Measurements from ENCODE around the gene MYMK. TPM values are rescaled to one million over a fixed set of nuclear protein-coding genes. Genes with fewer than 3 reads are reported as not detected.

The MYMK gene
- polyA plus RNA-seq, 1 donor, result 0.13 TPM

DNA sequence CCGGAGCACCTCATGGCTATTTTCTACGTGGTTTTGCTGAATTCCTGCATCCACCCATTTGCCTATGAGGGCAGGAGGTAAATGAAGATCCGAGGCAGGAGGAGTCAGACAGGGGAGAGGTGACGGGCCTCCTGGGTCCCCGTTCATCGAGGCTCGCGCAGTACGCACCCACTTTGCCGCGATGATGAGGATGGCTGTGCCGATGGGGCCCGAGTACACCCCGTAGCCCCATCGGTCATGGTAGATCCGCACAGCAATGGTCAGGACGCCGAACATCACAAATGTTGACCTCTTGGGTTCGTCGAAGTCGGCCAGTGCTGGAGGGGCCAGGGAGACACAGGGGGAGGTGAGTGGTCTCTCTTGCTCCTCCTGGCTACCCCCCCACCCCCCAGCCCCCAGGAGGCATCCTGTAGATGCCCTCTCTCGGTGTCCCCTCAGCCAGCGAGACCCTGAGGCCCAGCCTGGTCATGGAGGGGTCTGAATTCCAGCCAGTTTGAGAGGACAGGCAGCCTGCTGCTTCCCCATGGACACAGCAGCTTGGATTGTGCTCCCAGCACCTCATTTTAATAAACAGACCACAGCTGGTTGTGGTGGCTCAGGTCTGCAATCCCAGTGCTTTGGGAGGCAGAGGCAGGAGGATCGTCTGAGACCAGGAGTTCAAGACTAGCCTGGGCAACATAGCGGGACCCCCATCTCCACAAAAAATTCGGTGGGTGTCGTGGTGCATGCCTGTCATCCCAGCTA, 5.9 kb downstream of the MYMK start:
- DNase-seq, result no peak
- H3K4me1 ChIP-seq (ENCODE audit: control insufficient read depth, insufficient read depth, low read length), result no peaks in the 10 kb centered on the region
- 80% methylated on average over 2 of the region's 27 CpGs for WGBS (ENCODE audit: insufficient coverage, low lambda C conversion rate)
- H3K27ac ChIP-seq (ENCODE audit: low read length), result no peak overlapping the region
- no peaks in the 10 kb centered on the region for H3K36me3 ChIP-seq (ENCODE audit: control insufficient read depth, insufficient read depth, low read length)
- H3K9me3 ChIP-seq (ENCODE audit: control insufficient read depth, low read depth, low read length), result no peaks in the 10 kb centered on the region
- H3K4me3 ChIP-seq (ENCODE audit: low read length), result no peak overlapping the region
- H3K27me3 ChIP-seq (ENCODE audit: control insufficient read depth, insufficient read depth, low read length), result no peaks in the 10 kb centered on the region

DNA sequence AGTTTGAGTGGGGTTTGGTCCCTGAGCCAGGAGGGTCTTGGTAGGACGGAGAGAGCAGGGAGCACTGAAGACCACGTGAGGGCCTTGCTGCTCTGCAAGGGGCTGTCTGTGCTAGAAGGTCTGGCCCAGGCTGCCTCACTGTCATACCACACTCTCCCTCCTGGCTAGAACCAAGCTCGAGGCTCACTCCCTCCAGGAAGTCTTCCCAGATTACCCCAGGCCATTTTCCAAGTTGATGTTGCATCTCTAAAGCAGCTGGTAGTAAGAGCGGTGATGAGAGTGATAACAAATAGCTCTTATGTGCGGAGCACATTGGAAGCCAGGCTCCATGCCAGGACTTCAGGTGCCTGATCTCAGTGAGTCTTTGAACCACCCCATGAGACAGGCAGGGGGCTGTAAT, 6.6 kb downstream of the MYMK start:
- Histone ChIP-seq H3K4me1 (ENCODE audit: control insufficient read depth, insufficient read depth, low read length) (no peaks in the 10 kb centered on the region), H3K36me3 (ENCODE audit: control insufficient read depth, insufficient read depth, low read length) (no peaks in the 10 kb centered on the region), H3K27ac (ENCODE audit: low read length) (no peak overlapping the region), H3K27me3 (ENCODE audit: control insufficient read depth, insufficient read depth, low read length) (no peaks in the 10 kb centered on the region), H3K4me3 (ENCODE audit: low read length) (no peak overlapping the region), H3K9me3 (ENCODE audit: control insufficient read depth, low read depth, low read length) (no peaks in the 10 kb centered on the region)
- no CpG with 5 or more reads among the region's 5 CpGs for WGBS (ENCODE audit: insufficient coverage, low lambda C conversion rate)
- no peak for DNase-seq

DNA sequence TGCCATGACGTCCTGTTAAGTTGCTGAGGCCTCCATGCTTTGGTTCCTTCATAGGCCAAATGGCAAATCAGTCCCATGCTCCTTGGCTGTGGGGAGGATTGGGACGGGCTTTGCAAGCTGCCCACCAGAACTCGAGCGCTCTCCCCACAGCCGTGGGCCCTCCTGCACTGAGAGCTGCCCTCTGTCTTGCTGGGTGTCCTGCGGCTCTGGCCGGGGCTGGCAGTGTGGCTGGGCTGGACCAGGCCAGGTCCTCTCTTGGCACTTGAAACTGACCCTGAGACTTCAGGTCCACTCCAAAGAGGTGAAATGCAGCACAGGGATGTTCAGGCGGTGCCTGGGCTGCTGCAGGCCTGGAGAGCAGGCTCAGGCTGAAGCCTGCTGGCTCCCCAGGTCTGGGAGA, 7.0 kb downstream of the MYMK start:
- no peaks in the 10 kb centered on the region for H3K27me3 ChIP-seq (ENCODE audit: control insufficient read depth, insufficient read depth, low read length)
- DNase-seq, result no peak
- H3K27ac ChIP-seq (ENCODE audit: low read length), result no peak overlapping the region
- H3K4me3 ChIP-seq (ENCODE audit: low read length), result no peak overlapping the region
- H3K36me3 ChIP-seq (ENCODE audit: control insufficient read depth, insufficient read depth, low read length), result no peaks in the 10 kb centered on the region
- no peaks in the 10 kb centered on the region for H3K9me3 ChIP-seq (ENCODE audit: control insufficient read depth, low read depth, low read length)
- no peaks in the 10 kb centered on the region for H3K4me1 ChIP-seq (ENCODE audit: control insufficient read depth, insufficient read depth, low read length)
- WGBS (ENCODE audit: insufficient coverage, low lambda C conversion rate), result no CpG with 5 or more reads among the region's 8 CpGs

- DNase-seq, result no peak
- no peak overlapping the region for H3K27ac ChIP-seq (ENCODE audit: low read length)
- H3K9me3 ChIP-seq (ENCODE audit: control insufficient read depth, low read depth, low read length), result no peaks in the 10 kb centered on the region
- no peaks in the 10 kb centered on the region for H3K4me1 ChIP-seq (ENCODE audit: control insufficient read depth, insufficient read depth, low read length)
- no peak overlapping the region for H3K4me3 ChIP-seq (ENCODE audit: low read length)
- no CpG with 5 or more reads among the region's 9 CpGs for WGBS (ENCODE audit: insufficient coverage, low lambda C conversion rate)
- H3K36me3 ChIP-seq (ENCODE audit: control insufficient read depth, insufficient read depth, low read length), result no peaks in the 10 kb centered on the region
- no peaks in the 10 kb centered on the region for H3K27me3 ChIP-seq (ENCODE audit: control insufficient read depth, insufficient read depth, low read length)
Observed at GRCh38 chr9:133516961-133517350, 7.8 kb downstream of the MYMK start.

DNA sequence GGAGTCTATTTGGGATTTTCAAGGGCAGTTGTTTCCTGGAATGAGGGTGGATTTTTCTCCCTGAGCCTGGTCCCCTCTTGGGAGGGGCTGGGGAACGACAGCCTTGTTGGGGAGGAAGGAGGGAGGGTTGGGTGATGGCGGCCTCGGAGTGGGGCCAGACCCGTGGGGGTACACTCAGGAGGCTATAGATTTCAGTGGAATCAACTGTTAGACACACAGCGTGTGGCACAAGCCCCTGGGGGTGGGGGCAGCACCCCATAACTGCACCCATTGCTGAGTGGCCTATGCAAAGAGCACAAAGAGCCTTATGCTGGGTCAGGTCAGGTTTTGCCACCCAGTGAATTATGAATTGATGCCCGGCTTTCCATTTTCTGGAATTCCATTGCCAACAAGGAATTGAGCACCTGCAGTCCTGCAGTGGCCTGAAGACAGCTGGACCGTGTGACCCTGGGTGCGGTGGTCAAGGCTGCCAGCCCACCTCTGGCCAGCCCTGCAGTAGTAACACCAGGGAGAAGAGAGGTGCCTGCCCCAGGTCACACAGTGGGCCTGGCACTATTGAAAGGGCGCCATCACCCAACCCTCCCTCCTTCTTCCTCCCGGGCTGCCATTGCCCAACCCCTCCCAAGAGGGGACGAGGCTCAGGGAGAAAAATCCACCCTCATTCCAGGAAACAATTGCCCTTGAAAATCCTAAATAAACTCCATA, 8.4 kb downstream of the MYMK start:
- Histone ChIP-seq H3K27me3 (ENCODE audit: control insufficient read depth, insufficient read depth, low read length) (no peaks in the 10 kb centered on the region), H3K27ac (ENCODE audit: low read length) (no peak overlapping the region), H3K4me1 (ENCODE audit: control insufficient read depth, insufficient read depth, low read length) (no peaks in the 10 kb centered on the region), H3K36me3 (ENCODE audit: control insufficient read depth, insufficient read depth, low read length) (no peaks in the 10 kb centered on the region), H3K4me3 (ENCODE audit: low read length) (no peak overlapping the region), H3K9me3 (ENCODE audit: control insufficient read depth, low read depth, low read length) (no peaks in the 10 kb centered on the region)
- WGBS (ENCODE audit: insufficient coverage, low lambda C conversion rate), result no CpG with 5 or more reads among the region's 11 CpGs
- no peak for DNase-seq

DNA sequence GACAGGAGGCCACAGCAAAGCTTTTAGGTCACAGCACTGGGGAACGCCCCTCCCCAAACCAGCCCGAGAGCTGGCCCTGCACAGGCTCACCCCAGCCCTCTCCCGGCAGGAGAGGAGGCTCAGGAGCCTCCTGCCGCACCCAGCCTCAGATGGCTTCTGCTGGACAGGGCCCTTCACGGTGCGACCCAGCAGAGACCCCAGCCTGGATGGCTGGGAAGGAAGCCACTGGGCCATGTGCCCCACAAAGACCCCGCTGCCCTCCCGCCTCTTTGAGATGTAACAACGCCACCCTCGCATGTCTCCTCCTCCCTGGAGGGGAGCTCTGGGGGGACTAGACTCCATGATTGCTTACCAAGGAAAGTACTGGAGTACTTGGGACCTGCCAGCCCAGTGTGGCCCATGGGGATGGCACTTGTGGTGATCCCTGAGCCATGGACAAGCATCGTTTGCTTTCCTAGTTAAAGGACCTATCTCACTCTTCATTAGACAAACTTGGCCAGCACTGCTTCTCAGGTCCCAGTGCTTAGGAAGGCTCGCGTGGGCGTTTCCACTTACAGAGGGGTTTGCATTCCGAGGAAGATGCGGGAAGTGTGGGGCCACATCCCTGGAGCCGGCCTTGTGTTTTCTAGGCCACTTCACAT, 9.0 kb downstream of the MYMK start:
- Histone ChIP-seq H3K4me3 (ENCODE audit: low read length) (no peak overlapping the region), H3K9me3 (ENCODE audit: control insufficient read depth, low read depth, low read length) (peaks cover 4% of the 10 kb centered on the region), H3K4me1 (ENCODE audit: control insufficient read depth, insufficient read depth, low read length) (no peaks in the 10 kb centered on the region), H3K27me3 (ENCODE audit: control insufficient read depth, insufficient read depth, low read length) (no peaks in the 10 kb centered on the region), H3K36me3 (ENCODE audit: control insufficient read depth, insufficient read depth, low read length) (no peaks in the 10 kb centered on the region), H3K27ac (ENCODE audit: low read length) (no peak overlapping the region)
- 100% methylated on average over 1 of the region's 17 CpGs for WGBS (ENCODE audit: insufficient coverage, low lambda C conversion rate)
- DNase-seq, result no peak

DNA sequence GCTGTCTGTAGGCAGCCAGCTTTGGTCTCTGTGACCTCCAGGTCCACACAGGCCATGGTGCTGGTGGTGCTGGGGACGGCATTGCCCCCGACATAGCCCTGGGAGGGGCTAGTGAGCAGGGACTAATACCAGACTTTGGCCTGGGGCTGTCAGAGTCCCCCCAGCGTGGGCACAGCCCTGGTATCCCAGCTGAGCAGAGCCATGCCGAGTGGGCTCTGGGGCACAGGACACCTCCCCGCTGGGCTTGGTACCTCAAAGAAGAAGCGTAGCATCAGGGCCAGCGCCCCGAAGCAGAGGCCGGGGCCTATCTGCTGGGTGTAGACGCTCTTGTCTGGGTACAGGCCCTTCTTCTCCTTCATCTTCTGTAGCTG, 9.5 kb downstream of the MYMK start:
- Histone ChIP-seq H3K4me1 (ENCODE audit: control insufficient read depth, insufficient read depth, low read length) (no peaks in the 10 kb centered on the region), H3K27me3 (ENCODE audit: control insufficient read depth, insufficient read depth, low read length) (no peaks in the 10 kb centered on the region), H3K27ac (ENCODE audit: low read length) (no peak overlapping the region), H3K4me3 (ENCODE audit: low read length) (no peak overlapping the region), H3K9me3 (ENCODE audit: control insufficient read depth, low read depth, low read length) (peaks cover 4% of the 10 kb centered on the region), H3K36me3 (ENCODE audit: control insufficient read depth, insufficient read depth, low read length) (no peaks in the 10 kb centered on the region)
- WGBS (ENCODE audit: insufficient coverage, low lambda C conversion rate), result no CpG with 5 or more reads among the region's 10 CpGs
- DNase-seq, result no peak

GRCh38 chr9:133514460-133515239, 10.1 kb downstream of the MYMK start:
- peaks cover 5% of the 10 kb centered on the region for H3K27me3 ChIP-seq (ENCODE audit: control insufficient read depth, insufficient read depth, low read length)
- peaks cover 4% of the 10 kb centered on the region for H3K9me3 ChIP-seq (ENCODE audit: control insufficient read depth, low read depth, low read length)
- WGBS (ENCODE audit: insufficient coverage, low lambda C conversion rate), result no CpG with 5 or more reads among the region's 14 CpGs
- no peaks in the 10 kb centered on the region for H3K4me1 ChIP-seq (ENCODE audit: control insufficient read depth, insufficient read depth, low read length)
- no peak overlapping the region for H3K4me3 ChIP-seq (ENCODE audit: low read length)
- no peaks in the 10 kb centered on the region for H3K36me3 ChIP-seq (ENCODE audit: control insufficient read depth, insufficient read depth, low read length)
- DNase-seq, result no peak
- H3K27ac ChIP-seq (ENCODE audit: low read length), result no peak overlapping the region

DNA sequence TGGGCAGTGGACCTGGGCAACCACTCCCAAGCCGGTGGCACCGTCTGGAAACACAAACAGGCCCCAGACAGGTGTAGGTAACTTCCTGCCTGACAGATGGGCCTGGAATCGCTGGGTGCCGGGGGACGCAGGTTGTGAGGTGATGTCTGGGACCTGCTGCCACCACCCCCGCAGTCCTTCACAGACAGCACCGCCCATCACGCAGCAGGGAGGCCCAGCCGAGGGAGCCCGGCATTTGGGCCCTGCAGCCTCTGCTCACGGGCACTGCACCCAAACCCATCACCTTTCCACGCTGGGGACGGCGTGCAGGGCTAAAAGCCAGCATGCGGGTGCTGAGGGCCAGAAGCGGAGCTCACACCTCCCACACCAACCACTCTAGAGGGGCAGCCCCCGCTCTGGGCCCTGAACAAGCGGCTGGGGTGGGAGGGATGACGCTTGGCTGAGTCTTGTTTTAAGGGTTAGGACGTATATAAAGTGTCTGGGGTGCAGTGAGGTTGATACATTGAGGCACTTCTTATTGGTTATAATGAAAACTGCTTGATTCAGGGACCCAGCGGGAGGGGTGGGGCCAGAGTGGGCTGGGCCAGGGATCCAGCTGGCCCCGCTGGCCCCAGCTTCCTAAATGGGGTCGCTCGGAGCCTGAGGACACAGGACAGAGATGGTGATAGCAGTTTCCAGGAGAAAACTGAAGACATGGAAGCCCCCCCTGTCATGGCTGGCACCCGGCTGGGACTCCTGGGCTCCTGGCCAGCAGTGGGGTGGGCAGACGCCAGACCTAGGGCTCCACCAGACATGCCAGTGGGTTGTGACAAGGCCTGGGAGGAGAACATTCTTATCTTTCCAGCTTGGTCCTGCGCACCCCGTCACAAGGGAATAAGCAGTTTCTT, 11.3 kb downstream of the MYMK start:
- no peak for DNase-seq
- Histone ChIP-seq H3K4me3 (ENCODE audit: low read length) (no peak overlapping the region), H3K27ac (ENCODE audit: low read length) (no peak overlapping the region), H3K27me3 (ENCODE audit: control insufficient read depth, insufficient read depth, low read length) (peaks cover 13% of the 10 kb centered on the region), H3K9me3 (ENCODE audit: control insufficient read depth, low read depth, low read length) (peaks cover 4% of the 10 kb centered on the region), H3K36me3 (ENCODE audit: control insufficient read depth, insufficient read depth, low read length) (no peaks in the 10 kb centered on the region), H3K4me1 (ENCODE audit: control insufficient read depth, insufficient read depth, low read length) (peaks cover 6% of the 10 kb centered on the region)
- WGBS (ENCODE audit: insufficient coverage, low lambda C conversion rate), result 40% methylated on average over 1 of the region's 28 CpGs
